Liver (tissue), 9 donors: ENCODE results near the gene ZSCAN2. TPM values are rescaled to one million over a fixed set of nuclear protein-coding genes. Genes with fewer than 3 reads are reported as not detected.

Source experiments
- DNase-seq: peaks from one replicate; pipeline ENCODE4 v3.0.0-alpha.2; 2017; ENCODE audit warnings: low spot score
- H3K27ac ChIP-seq, 2 donors: one replicate each; pipeline ENCODE4 v1.7.0; 2013; ENCODE audit warnings: inconsistent platforms in 2 of 2, low read length in 2 of 2, control low read depth in 1 of 2, low read depth in 1 of 2, mild to moderate bottlenecking in 1 of 2
- H3K27me3 ChIP-seq, 4 donors: one replicate each; pipeline versions ENCODE4 v1.6.1 to v1.7.0; 2013; ENCODE audit warnings: low read length in 3 of 4, inconsistent platforms in 1 of 4, mild to moderate bottlenecking in 1 of 4, moderate library complexity in 1 of 4; ENCODE audit not compliant: control insufficient read depth in 4 of 4, insufficient read depth in 4 of 4
- H3K36me3 ChIP-seq, 4 donors: one replicate each; pipeline versions ENCODE4 v1.6.1 to v1.7.0; 2013; ENCODE audit warnings: low read length in 3 of 4, mild to moderate bottlenecking in 3 of 4, low read depth in 1 of 4, moderate library complexity in 1 of 4; ENCODE audit not compliant: control insufficient read depth in 4 of 4, insufficient read depth in 3 of 4
- H3K4me1 ChIP-seq, 4 donors: one replicate each; pipeline versions ENCODE4 v1.6.1 to v1.7.0; 2013; ENCODE audit warnings: low read length in 3 of 4, mild to moderate bottlenecking in 3 of 4, moderate library complexity in 1 of 4; ENCODE audit not compliant: control insufficient read depth in 4 of 4, insufficient read depth in 4 of 4
- H3K4me3 ChIP-seq, 3 donors: one replicate each; pipeline versions ENCODE4 v1.6.1 to v1.7.0; 2013; ENCODE audit warnings: low read length in 3 of 3, control low read depth in 1 of 3, low read depth in 1 of 3, mild to moderate bottlenecking in 1 of 3
- H3K9ac ChIP-seq, 2 donors: one replicate each; pipeline ENCODE4 v1.7.0; 2013; ENCODE audit warnings: low read length in 2 of 2, mild to moderate bottlenecking in 2 of 2, moderate library complexity in 2 of 2, control low read depth in 1 of 2, low read depth in 1 of 2
- H3K9me3 ChIP-seq, 4 donors: one replicate each; pipeline versions ENCODE4 v1.6.1 to v1.7.0; 2013; ENCODE audit warnings: low read length in 3 of 4; ENCODE audit not compliant: control insufficient read depth in 4 of 4
- ATF3 ChIP-seq: IDR thresholded peaks from 2 replicates; pipeline ENCODE4 v1.6.1; 2016; ENCODE audit warnings: antibody characterized with exemption
- CTCF ChIP-seq: fragments of 150-350 bp; IDR thresholded peaks from 2 replicates; pipeline ENCODE4 v1.5.1; 2017; ENCODE audit warnings: improper control_type of control experiment, low read depth, low read length; ENCODE audit not compliant: missing input control
- EGR1 ChIP-seq, 2 donors: IDR thresholded peaks; 2 replicates each; pipeline ENCODE4 v1.6.1; 2016 to 2018; ENCODE audit warnings: antibody characterized with exemption in 2 of 2, low read depth in 2 of 2
- FOXA1 ChIP-seq: IDR thresholded peaks from 2 replicates; pipeline ENCODE4 v1.6.1; 2016; ENCODE audit warnings: antibody characterized with exemption
- GABPA ChIP-seq, 2 donors: IDR thresholded peaks in 1 of 2; conservative IDR thresholded peaks in 1 of 2; 2 replicates each; pipeline ENCODE4 v1.6.1; 2016; ENCODE audit warnings: antibody characterized with exemption in 2 of 2, mild to moderate bottlenecking in 1 of 2, moderate library complexity in 1 of 2
- HNF4A ChIP-seq, 2 donors: conservative IDR thresholded peaks; 2 replicates each; pipeline ENCODE4 v1.6.1; 2016; ENCODE audit warnings: antibody characterized with exemption in 2 of 2, mild to moderate bottlenecking in 2 of 2
- HNF4G ChIP-seq: IDR thresholded peaks from 2 replicates; pipeline ENCODE4 v1.6.1; 2016; ENCODE audit warnings: antibody characterized with exemption
- JUND ChIP-seq, 2 donors: IDR thresholded peaks; 2 replicates each; pipeline ENCODE4 v1.6.1; 2016; ENCODE audit warnings: antibody characterized with exemption in 2 of 2
- MAX ChIP-seq: IDR thresholded peaks from 2 replicates; pipeline ENCODE4 v1.6.1; 2016; ENCODE audit warnings: antibody characterized with exemption
- NR2F2 ChIP-seq: IDR thresholded peaks from 2 replicates; pipeline ENCODE4 v1.6.1; 2016; ENCODE audit warnings: antibody characterized with exemption
- RAD21 ChIP-seq, 2 donors: IDR thresholded peaks; 2 replicates each; pipeline ENCODE4 v1.6.1; 2016; ENCODE audit warnings: antibody characterized with exemption in 2 of 2, mild to moderate bottlenecking in 2 of 2
- REST ChIP-seq: IDR thresholded peaks from 2 replicates; pipeline ENCODE4 v1.6.1; 2016; ENCODE audit warnings: antibody characterized with exemption, mild to moderate bottlenecking
- RXRA ChIP-seq, 2 donors: IDR thresholded peaks; 2 replicates each; pipeline ENCODE4 v1.6.1; 2017 to 2018; ENCODE audit warnings: antibody characterized with exemption in 2 of 2, mild to moderate bottlenecking in 1 of 2
- SP1 ChIP-seq: IDR thresholded peaks from 2 replicates; pipeline ENCODE4 v1.6.1; 2018; ENCODE audit warnings: antibody characterized with exemption, mild to moderate bottlenecking
- TAF1 ChIP-seq: conservative IDR thresholded peaks from 2 replicates; pipeline ENCODE4 v1.6.1; 2016; ENCODE audit warnings: antibody characterized with exemption, mild to moderate bottlenecking
- YY1 ChIP-seq: IDR thresholded peaks from 2 replicates; pipeline ENCODE4 v1.6.1; 2016; ENCODE audit warnings: antibody characterized with exemption, mild to moderate bottlenecking
- WGBS: extraction: QIAGEN DNeasy Blood & Tissue Kit; methylation state at CpG from one replicate; pipeline ENCODE4 v1.1.7; 2013; 5-methylcytosine and 5-hydroxymethylcytosine counted together
- polyA plus RNA-seq, 2 donors: library from polyadenylated mRNA; stranded (reverse) in 1 of 2; unstranded in 1 of 2; fragments of 200-250 nt in 1 of 2; fragments of >200 nt in 1 of 2; fragmentation: Nextera tagmentation in 1 of 2; extraction: Ambion mirVana in 1 of 2; gene quantifications; one replicate each; pipeline versions ENCODE4 v1.2.1 to v1.2.3, GENCODE V29; 2013 to 2015
- total RNA-seq, 2 donors: library from RNA; depleted of rRNA; stranded (reverse); fragments of >200 nt; gene quantifications; one replicate each; pipeline ENCODE4 v1.2.3, GENCODE V29; 2014
- donor health status: healthy.
- donor health status: healthy.
- donor health status: healthy.
- donor health status: healthy.
- donor health status: healthy.

The ZSCAN2 gene
- total and polyA plus RNA-seq, 4 donors, result 5.4 to 11.0 (median 7.9) TPM

- TF ChIP-seq HNF4A (conservative IDR thresholded peaks at IDR 0.05), result no peak
- TF ChIP-seq EGR1 (IDR thresholded peaks at IDR 0.05; ENCODE audit: low read depth in 2 of 2), result no peak
- no peak for TF ChIP-seq FOXA1
- no peak for TF ChIP-seq SP1
- no peak for TF ChIP-seq RXRA (IDR thresholded peaks at IDR 0.05)
- no peak for TF ChIP-seq NR2F2
- no peak for TF ChIP-seq YY1
- TF ChIP-seq TAF1, result no peak
- no peak for TF ChIP-seq GABPA (IDR thresholded peaks at IDR 0.05 in 1 of 2, conservative IDR thresholded peaks at IDR 0.05 in 1 of 2)
- no peak for TF ChIP-seq ATF3
These were observed 47.7 kb downstream of the ZSCAN2 start (continued) for GRCh38 chr15:84648539-84648938.

- 96% methylated on average over 2 of the region's 2 CpGs for WGBS
- Histone ChIP-seq H3K9ac (no peak overlapping the region), H3K27ac (no peak overlapping the region), H3K36me3 (peaks cover 6 to 43% (median 34%) of the 10 kb centered on the region in 4 donors), H3K9me3 (no peaks in the 10 kb centered on the region), H3K4me3 (no peak overlapping the region), H3K4me1 (peaks cover 3 to 9% (median 6%) of the 10 kb centered on the region in 4 donors), H3K27me3 (no peaks in the 10 kb centered on the region)
- TF ChIP-seq YY1 (no peak), RXRA (IDR thresholded peaks at IDR 0.05) (no peak), CTCF (no peak), HNF4G (no peak), JUND (IDR thresholded peaks at IDR 0.05) (no peak), NR2F2 (no peak), ATF3 (no peak)
- DNase-seq, result no peak
These were observed 48.9 kb downstream of the ZSCAN2 start for GRCh38 chr15:84649706-84650105.

GRCh38 chr15:84653584-84653909 lies 52.7 kb downstream of the ZSCAN2 start:
- Histone ChIP-seq H3K9ac (peak overlapping the region in 1 of 2 donors; percentile 32), H3K27me3 (no peaks in the 10 kb centered on the region), H3K36me3 (peaks cover 2 to 9% (median 6%) of the 10 kb centered on the region in 4 donors), H3K4me1 (peaks cover 3 to 19% (median 12%) of the 10 kb centered on the region in 4 donors), H3K27ac (peak overlapping the region; percentile 74 to 80), H3K9me3 (no peaks in the 10 kb centered on the region), H3K4me3 (peak overlapping the region; percentile 74 to 94 (median 85))
- TF ChIP-seq MAX, result no peak
- TF ChIP-seq REST, result no peak
- no peak for TF ChIP-seq HNF4A (conservative IDR thresholded peaks at IDR 0.05)
- no peak for TF ChIP-seq RAD21 (IDR thresholded peaks at IDR 0.05)
- TF ChIP-seq FOXA1, result no peak
- no peak for TF ChIP-seq CTCF
- TF ChIP-seq RXRA (IDR thresholded peaks at IDR 0.05), result no peak
- TF ChIP-seq YY1, result no peak
- TF ChIP-seq EGR1 (IDR thresholded peaks at IDR 0.05; ENCODE audit: low read depth in 2 of 2), result no peak
- TF ChIP-seq ATF3, result no peak
- TF ChIP-seq TAF1, result no peak
- 20% methylated on average over 7 of the region's 7 CpGs for WGBS
- no peak for DNase-seq
